Measurements from ENCODE around the gene TYRO3. TPM values are rescaled to one million over a fixed set of nuclear protein-coding genes. Genes with fewer than 3 reads are reported as not detected.

TYRO3 gene
- total RNA-seq, 1 experiment from 2014 or later = 0.37 TPM

DNA sequence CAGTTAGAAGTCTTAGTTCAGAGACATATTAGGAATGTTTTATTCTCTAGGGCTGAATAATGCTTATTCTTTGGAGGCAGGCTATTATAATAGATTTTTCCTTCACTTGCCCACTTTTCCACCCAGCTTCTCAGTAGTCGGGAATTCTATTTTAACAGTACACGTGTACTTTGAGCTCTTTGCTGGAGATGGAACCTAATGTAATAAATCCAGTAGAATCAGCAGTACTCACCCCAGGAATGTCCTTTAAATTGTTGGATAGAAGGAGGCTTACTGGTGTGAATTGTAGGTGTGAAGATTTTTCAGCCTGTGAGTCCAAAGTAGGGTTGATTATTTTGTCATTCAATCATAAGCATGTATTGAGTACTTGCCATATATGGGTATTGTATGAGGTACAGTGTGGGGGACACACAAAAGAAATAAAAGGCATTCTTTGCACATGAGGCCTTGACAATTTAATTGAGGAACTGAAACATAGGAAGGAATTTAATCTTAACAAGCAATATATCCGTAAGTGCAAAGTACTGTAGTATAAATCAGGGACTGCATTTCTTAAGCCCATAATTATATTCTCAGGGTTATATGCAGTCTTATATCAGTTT lies 71.7 kb downstream of the TYRO3 start:
- Histone ChIP-seq H3K4me1 (ENCODE audit: low read length) (peaks cover 27% of the 10 kb centered on the region), H3K36me3 (ENCODE audit: insufficient read depth, low read length) (no peaks in the 10 kb centered on the region), H3K9ac (ENCODE audit: low read length) (no peak overlapping the region), H3K9me3 (ENCODE audit: low read length) (no peaks in the 10 kb centered on the region), H3K4me3 (ENCODE audit: low read length) (no peak overlapping the region), H3K27me3 (ENCODE audit: low read length) (no peaks in the 10 kb centered on the region), H3K27ac (ENCODE audit: low read length) (no peak overlapping the region), H4K20me1 (ENCODE audit: insufficient read depth, low read depth, low read length) (no peaks in the 10 kb centered on the region), H3K79me2 (ENCODE audit: low read length) (no peaks in the 10 kb centered on the region), H3K4me2 (ENCODE audit: low read depth, low read length, poor library complexity, severe bottlenecking) (no peak overlapping the region), H2AFZ (ENCODE audit: low read length) (no peak overlapping the region), H3K9me2 (replicated peaks; ENCODE audit: insufficient read depth, low read length) (no peaks in the 10 kb centered on the region)
- DNase-seq = no peak

DNA sequence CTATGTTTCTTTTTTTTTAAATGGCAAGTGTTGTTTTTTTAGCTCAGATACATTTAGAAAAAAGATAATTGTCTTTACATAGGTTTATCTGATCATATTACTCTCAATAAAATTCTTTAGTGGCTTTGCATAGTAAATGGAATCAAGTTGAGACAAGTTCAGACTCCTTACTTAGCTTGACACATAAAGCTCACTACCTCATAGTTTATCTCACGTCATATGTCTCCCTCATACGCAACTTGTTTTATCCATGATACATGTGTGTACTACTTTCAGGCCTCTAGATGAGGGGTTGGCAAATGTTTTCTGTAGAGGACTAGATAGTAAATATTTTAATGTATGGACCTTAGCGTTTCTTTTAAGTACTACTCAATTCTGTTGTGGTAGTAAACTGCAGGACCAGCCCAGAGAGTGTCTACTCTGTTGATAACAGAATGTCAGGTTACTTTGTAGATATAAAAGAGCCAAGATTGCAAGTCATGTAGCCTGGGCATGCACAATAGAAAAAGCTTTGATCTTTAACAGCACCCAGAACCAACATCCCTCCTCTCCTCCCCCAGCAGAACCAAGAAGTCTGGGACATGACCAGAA lies 73.0 kb downstream of the TYRO3 start:
- Histone ChIP-seq H2AFZ (ENCODE audit: low read length) (no peak overlapping the region), H3K9me2 (replicated peaks; ENCODE audit: insufficient read depth, low read length) (no peaks in the 10 kb centered on the region), H3K9me3 (ENCODE audit: low read length) (no peaks in the 10 kb centered on the region), H3K79me2 (ENCODE audit: low read length) (no peaks in the 10 kb centered on the region), H3K4me1 (ENCODE audit: low read length) (peaks cover 27% of the 10 kb centered on the region), H3K9ac (ENCODE audit: low read length) (no peak overlapping the region), H3K4me2 (ENCODE audit: low read depth, low read length, poor library complexity, severe bottlenecking) (no peak overlapping the region), H3K27me3 (ENCODE audit: low read length) (no peaks in the 10 kb centered on the region), H3K36me3 (ENCODE audit: insufficient read depth, low read length) (no peaks in the 10 kb centered on the region), H3K27ac (ENCODE audit: low read length) (no peak overlapping the region), H4K20me1 (ENCODE audit: insufficient read depth, low read depth, low read length) (no peaks in the 10 kb centered on the region), H3K4me3 (ENCODE audit: low read length) (no peak overlapping the region)
- no peak for DNase-seq

Other genes with a start within 250 kb of the TYRO3 start
- gene OIP5, start 226.6 kb upstream of the TYRO3 start, total RNA-seq (2014; rRNA removed; shearing (Covaris generic); ENCODE audit: low replicate concordance) = 7.7 and 13.1 TPM in 2 replicates
- 115 and 213 TPM in 2 replicates for gene NUSAP1, start 226.3 kb upstream of the TYRO3 start, total RNA-seq (2014; rRNA removed; shearing (Covaris generic); ENCODE audit: low replicate concordance)
- gene NDUFAF1, start 156.7 kb upstream of the TYRO3 start, total RNA-seq (2014; rRNA removed; shearing (Covaris generic); ENCODE audit: low replicate concordance) = 22.6 and 24.7 TPM in 2 replicates
- 25.7 and 33.5 TPM in 2 replicates for gene RTF1, start 142.1 kb upstream of the TYRO3 start, total RNA-seq (2014; rRNA removed; shearing (Covaris generic); ENCODE audit: low replicate concordance)
- not detected in 2 replicates for gene ITPKA, start 65.3 kb upstream of the TYRO3 start, total RNA-seq (2014; rRNA removed; shearing (Covaris generic); ENCODE audit: low replicate concordance)
- 0.78 and 1.7 TPM in 2 replicates for gene LTK, start 45.4 kb upstream of the TYRO3 start, total RNA-seq (2014; rRNA removed; shearing (Covaris generic); ENCODE audit: low replicate concordance)
- 17.4 and 26.2 TPM in 2 replicates for gene RPAP1, start 15.0 kb upstream of the TYRO3 start, total RNA-seq (2014; rRNA removed; shearing (Covaris generic); ENCODE audit: low replicate concordance)
- gene MGA, start 101.2 kb downstream of the TYRO3 start, total RNA-seq (2014; rRNA removed; shearing (Covaris generic); ENCODE audit: low replicate concordance) = 40.0 and 68.1 TPM in 2 replicates
- 17.8 and 29.8 TPM in 2 replicates for gene MAPKBP1, start 215.3 kb downstream of the TYRO3 start, total RNA-seq (2014; rRNA removed; shearing (Covaris generic); ENCODE audit: low replicate concordance)